Activated T-cell treated with anti-CD3 and anti-CD28 coated beads, Interleukin-2, amount 50 U/mL, for 1 hour (primary cell): ENCODE data around the gene RAB31.

Experiments
- DNase-seq: peaks from one replicate; pipeline ENCODE4 v3.0.0-alpha.2; 2020

Gene RAB31

DNA sequence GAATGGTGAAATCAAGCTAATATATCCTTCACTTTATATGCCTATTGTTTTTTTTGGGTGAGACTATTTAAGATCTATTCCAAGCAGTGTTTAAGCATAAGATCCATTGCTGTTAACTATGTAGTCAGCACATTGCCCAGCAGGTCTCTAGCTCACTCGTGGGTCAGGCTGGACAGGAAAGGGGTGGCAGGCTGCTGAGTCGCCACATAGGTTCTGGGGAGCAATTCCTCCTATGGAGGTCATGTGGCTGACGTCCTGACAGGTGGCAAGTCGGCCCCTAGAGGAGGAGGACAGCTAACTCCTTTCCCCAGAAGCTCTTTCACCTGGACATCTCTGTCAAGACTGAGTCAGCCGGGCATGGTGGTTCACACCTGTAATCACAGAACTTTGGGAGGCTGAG lies 13.9 kb upstream of the RAB31 start:
- no peak for DNase-seq

DNA sequence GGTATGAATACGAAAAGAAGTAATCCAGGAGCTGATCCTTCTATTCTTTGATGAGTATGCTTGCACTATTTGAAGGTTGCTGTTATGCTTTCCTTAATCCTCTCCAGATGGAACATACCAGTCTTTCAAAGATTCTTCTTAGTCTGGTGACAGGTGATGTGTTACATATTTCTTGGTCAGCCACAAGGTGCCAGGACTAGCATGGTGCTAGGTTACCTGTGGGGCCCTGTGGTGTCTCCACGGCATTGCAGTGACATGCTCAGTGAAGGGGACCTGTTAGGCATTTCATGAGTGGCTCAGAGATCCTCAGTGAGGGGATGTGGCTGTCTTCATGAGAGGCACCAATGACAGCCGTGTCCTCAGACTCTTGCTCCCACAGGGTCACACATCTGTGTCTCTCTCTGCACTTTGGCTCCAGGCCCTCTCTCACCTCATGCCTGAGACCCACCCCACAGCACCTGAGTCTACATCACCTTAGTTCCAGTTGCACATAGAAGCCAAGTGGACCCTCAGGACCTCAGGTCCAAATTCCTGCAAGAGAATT lies 13.1 kb upstream of the RAB31 start:
- no peak for DNase-seq

DNA sequence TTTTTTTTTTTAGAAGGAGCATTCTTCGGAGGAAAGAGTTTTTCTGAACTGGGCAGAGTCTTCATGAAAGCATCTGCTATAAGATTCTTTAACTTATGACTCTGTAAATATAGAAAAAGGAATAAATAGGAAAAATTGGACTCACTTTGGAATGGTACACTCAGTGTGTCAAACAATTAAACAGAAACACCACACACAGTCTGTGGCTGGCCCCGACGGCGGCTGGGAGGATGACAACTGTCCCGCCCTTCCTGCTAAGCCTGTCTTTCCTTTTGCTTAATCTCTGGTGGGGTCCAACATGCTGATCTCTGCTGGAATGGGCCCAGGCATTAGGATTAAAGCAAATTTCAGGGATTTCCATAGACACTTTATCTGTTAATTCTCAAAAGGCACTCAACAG lies 12.5 kb upstream of the RAB31 start:
- DNase-seq = no peak

DNA sequence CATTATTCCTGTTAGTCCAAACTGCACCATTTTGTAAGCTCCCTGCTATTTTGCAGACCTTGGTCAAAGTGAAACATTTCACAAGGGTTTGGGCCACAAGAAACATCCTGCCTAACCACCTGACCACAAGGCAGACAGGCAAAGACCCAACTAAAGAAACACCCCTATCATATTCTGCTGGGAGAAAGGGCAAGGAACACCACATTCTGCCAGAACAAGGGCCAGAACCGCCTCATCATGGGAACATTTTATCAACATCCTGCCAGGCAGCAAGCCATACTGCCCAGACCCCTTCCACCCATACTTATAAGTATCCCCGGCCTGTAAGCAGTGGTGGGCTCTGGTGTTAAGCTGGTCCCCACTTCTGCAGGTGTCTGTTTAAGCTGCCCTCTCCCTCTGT lies 12.0 kb upstream of the RAB31 start:
- no peak for DNase-seq

GRCh38 chr18:9696701-9697100 lies 11.4 kb upstream of the RAB31 start:
- no peak for DNase-seq

DNA sequence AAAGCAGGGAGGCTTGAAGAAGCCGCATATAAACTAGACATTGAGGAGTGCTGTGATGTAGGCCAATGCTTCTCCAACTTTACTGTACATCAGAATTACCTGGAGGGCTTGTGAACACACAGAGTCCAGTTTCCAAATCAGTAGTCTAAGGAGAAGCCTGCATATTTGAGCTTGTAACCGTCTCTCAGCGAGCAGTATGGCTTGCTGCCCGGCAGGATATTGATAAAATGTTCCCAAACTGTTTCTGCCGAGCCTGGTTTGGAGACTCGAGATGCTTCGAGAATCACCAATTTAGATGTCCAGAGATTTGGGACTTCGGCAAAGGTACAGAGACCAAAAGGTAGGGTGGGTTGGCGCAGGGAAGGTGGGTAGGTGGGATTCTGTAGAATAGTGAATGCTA lies 11.0 kb upstream of the RAB31 start:
- DNase-seq = no peak

DNA sequence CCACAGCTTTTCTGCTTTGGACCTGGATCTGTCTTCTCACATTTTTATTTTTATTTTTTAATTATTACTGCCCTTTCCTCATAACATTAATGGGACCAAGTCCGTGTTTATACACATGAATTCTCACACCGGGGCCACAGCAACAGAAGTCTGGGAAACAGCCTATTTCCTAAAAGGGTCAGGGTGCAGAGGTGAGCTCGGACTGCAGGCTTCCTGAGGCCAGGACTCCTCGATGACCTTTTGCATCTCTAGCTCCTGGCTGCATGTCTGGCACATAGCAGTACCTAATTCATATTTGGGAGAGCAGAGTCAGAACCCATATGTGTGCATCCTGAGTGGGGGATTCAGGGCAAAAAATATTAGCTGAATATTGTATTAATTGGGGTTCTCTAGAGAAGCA lies 9.6 kb upstream of the RAB31 start:
- no peak for DNase-seq

DNA sequence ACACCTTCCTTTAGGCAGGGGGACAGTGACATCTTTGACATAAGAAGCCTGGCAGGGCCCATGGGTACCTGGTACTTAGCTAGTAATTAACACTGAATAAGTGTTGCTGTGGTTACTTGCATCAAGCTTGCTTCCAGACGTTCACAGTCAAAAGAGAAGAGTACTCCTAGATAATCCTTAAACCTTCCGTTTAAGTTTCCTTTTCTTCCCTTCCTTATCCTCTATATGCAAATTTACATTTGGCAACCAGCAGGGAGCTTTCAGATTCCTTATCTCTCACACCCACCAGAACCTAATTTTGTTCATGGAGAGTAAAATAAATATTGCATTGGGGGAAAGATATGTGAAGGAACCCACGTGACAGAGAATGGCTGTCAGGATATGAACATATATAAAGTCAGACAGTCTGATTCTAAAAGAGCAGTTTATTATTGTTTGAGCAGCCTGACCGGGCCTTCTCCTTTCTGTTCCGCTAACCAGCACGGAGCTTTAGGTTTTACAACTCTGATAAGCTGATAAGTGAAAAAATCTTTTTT lies 7.8 kb upstream of the RAB31 start:
- DNase-seq = no peak

DNA sequence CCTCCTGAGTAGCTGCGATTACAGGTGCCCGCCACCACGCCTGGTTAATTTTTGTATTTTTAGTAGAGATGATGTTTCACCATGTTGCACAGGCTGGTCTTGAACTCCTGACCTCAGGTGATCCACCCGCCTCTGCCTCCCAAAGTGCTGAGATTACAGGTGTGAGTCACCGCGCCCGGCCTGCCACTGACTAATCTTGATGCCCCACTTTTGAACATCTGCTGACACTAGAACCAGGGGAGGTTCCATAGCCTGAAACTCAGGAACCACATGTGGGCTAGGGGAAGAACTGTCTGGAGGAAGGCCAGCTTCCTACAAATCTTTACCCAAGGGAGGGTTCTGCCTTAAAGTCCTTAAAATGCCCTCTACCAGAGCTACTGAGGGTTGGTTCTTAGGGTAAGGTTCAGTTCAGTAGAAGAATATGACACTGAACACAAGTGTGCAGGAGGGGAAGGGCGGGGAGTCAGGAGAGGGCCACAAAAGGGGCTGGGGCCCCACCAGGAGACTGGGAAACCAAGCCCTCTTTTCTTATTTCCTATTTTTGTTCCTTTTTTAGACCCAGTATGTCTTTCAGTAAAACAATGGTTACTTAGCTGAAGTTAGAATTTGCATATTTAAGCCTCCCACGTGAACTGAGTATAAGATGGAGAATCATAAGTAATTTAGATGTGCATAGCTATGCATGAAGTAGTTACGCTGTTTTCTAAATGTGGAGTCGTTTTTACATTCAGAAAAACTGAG lies 6.3 kb upstream of the RAB31 start:
- no peak for DNase-seq

- DNase-seq = no peak
Measured at GRCh38 chr18:9704233-9705118, 3.6 kb upstream of the RAB31 start.

- DNase-seq = no peak
Measured at GRCh38 chr18:9705183-9705829, 2.8 kb upstream of the RAB31 start.

DNA sequence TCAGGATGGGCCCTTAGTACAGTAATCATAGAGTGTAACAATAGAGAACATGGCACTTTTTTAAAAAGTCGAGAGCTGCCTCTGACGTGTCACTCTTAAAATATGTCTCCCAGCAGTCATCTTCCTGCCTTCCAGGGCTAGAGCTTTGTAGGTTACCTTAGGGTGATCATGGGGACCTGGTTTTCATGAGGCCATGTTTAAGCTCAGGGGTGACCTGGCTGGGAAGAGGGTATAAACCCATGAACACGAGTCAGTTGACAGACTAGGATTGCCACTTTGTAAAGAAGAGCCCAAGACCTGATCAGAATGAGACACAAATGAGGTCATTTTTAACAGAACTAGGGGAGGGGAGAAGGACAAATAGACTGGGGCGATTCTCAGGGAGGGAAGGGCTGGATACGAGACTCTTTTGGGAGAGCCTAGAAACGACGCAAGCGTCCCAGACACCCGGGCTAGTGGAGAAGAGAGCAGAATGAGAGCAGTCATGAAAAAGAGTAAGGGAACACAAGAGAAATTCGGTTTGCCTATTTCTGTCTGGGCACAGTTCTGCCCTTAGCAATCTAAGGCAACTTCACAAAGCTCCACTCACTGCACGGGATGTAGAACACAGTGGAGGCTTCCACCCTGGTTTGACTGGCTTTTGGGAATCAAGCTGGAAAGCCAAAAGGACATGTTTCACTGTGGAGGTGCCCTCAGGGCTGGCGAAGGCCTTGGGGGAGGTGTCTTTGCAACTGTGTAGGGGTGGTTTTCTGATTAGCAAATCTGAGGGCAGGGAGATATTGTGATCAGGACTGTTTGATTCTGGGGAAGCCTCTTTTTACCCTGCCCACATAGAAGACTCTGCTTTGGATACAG lies 1.8 kb upstream of the RAB31 start:
- no peak for DNase-seq

GRCh38 chr18:9707381-9708056 lies 582 bp upstream of the RAB31 start:
- no peak for DNase-seq

DNA sequence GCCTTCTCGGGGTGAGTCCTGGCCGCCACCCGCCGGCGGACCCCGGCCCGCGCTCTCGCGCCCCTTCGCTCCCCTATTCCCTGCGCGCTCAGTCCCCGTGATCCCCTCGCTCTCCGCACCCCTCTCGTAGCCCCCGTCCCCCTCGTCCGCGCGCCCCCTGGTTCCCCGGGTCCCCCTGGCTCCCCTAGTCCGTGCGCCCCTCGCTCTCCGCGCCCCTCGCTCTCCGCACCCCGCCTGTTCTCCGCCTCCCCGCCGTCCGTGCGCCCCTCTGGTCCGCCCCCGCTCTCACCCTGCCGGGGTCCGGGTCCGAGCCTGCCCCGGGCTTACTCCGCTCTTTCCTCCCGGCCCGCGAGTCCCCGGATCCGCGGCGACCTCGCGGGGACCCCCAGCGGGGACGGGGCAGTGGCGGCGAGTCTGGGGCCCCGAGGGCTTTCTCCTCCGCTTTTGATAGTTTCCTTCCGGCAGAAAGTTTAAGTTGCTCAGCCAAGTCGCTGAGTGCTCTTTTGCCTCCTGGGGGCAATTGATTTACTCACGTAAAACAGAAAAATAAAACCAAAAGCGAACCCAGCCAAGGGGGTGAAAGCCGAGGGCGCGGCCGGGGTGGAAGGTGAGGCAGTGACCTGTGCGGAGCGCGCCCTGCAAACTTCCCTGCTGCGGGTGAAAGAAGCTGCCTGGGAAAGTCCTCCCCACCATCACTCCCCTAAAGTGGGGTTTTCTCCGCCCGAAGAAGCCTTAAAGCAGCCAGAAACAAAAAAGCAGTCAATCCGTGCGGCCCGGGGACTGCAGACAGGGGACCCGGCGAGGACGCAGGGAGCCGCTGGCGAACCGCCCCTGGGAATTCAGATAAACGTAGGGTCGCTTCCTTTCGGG lies 568 bp downstream of the RAB31 start:
- no peak for DNase-seq

DNA sequence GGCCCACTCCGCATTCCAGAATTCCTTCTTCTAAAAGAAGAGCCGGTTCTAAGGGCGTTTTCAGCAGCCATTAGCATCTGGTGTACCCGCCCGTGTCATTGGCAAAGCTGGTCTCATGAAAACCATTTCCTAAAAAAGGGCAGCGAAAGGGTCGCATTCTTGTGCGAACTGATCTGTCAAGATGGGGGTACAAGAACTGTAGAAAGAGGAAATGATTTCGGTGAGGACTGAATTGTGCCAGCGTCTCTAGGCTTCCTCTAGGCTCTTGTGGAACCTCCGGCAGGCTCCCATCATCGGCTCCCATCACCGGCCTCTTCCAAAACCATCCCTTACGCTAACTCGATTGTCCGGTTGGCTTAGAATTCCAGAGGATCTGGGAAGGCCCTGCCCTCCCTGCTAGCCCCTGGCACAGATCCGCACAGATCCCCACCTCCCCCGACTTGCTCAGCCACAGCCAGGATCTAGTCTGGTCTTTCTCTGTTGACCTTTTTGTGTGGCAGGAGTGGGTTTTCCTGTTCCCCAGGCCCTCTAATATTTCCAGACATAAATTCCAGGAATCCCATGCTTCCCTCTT lies 1.3 kb downstream of the RAB31 start:
- no peak for DNase-seq

DNA sequence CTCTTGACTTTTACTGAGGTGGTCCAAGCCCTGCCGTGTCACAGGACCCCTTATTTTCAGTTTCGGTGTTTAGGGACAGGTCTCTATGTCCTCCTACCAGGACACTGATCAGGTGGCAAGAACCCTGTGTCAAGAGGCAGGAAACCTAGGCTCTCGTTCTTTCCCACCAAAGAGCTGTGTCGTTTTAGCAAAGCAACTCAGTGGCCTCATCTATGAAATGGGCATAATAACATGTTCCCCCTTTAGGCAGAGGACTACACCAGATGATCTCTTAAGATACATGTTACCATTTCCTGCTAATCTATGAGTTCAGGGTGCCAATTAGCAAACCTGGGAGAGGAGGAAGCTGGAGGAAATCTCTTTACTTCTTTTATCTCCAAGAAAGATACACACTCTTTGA lies 1.9 kb downstream of the RAB31 start:
- no peak for DNase-seq

DNA sequence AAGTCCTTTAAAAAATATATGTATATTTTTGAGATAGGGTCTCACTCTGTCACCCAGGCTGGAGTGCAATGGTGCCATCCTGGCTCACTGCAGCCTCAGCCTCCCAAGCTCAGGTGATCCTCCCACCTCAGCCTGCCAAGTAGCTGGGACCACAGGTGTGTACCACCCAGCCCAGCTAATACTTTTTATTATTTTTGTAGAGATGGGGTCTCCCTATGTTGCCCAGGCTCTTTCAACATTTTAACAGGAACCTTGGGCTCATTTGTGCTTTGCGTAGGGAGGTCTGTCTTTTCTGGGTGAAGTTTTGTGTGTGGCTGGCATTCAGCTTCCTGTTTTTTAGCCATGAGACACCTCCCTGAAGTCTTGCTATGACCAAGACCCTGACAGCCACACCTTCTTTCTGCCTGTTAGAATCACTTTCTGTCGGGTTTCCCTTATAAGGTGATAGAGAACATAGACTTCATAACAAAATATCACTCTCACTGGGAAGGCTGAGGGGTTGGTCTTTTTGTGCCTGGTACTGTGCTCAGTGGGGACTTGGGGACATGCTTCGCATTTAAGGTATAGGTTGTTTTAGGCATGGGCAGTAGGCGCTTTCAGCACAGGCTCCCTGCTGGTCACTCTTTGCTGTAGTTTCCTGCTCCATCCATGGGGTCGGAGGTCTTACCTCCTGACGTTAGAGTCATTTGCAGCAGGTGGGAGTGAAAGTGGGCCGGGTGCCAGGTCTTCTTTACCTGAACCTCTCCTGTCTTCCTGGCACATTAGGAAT lies 3.4 kb downstream of the RAB31 start:
- no peak for DNase-seq

GRCh38 chr18:9712130-9712577 lies 4.1 kb downstream of the RAB31 start:
- no peak for DNase-seq

DNA sequence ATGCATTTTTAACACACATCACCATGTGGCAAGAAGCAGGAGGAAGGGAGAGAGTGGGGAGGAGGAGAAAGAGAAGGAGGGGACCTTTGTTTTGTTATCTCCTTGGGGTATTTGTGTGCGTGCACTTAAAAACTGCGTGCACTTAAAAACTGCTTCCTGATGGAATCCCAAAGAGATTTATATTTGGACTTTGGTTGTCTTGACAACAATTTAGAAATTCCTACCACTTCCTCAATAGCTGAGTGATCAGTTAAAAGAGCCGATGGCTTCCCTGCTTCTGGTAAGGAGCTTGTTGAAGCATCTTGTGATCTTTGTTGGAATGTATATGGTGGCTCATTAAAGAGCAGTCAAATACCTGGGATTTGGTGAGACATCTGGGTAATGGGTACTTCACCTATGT lies 4.5 kb downstream of the RAB31 start:
- DNase-seq = no peak
